HepG2 (cell line): ENCODE measurements around the gene HCAR1. TPM values are rescaled to one million over a fixed set of nuclear protein-coding genes. Genes with fewer than 3 reads are reported as not detected.

Source experiments
- ATAC-seq: fragments of 200-7000 bp; cut with Tn5 transposase; 3 replicates; pipeline ENCODE4 v1.9.1; 2020; ENCODE audit warnings: mild to moderate bottlenecking, moderate library complexity
- BruUV-seq: library from RNA; stranded (reverse); fragments of 400-500 nt; replicated peaks from 2 replicates; lab custom pipeline; 2021; lab: Mats Ljungman, UMichigan
- CTCF ChIA-PET: fragments of 300-600 bp; formaldehyde crosslinking; extraction: SDS; loops from one replicate; lab custom pipeline; 2021; ENCODE audit warnings: low total read pairs, inconsistent platforms, low intra/inter-chr PET ratio; lab: Yijun Ruan, JAX
- POLR2A ChIA-PET: fragments of 350-600 bp; sonication (Branson Sonifier 250); formaldehyde crosslinking; loops from one replicate; lab custom pipeline; 2020; ENCODE audit warnings: antibody characterized with exemption, inconsistent platforms; lab: Yijun Ruan, JAX
- DNase-seq: peaks from one replicate; pipeline ENCODE4 v3.0.0-alpha.2; 2015; ENCODE audit warnings: low spot score
- FAIRE-seq: peaks from 3 replicates; lab custom pipeline; 2011; peaks lifted over from hg19 to GRCh38; lab: Jason Lieb, UNC
- H2AFZ ChIP-seq: one replicate; pipeline ENCODE4 v1.6.1; 2011; ENCODE audit warnings: low read length, inconsistent platforms
- H3K27ac ChIP-seq: fragments of 300-600 bp; 3 replicates; pipeline ENCODE4 v1.8.0; 2011; ENCODE audit warnings: mixed run types, mild to moderate bottlenecking, mixed read lengths, low read length, inconsistent platforms; ENCODE audit not compliant: insufficient read depth; ENCODE audit errors: extremely low read length
- H3K27me3 ChIP-seq, 2 experiments: fragments of 200-600 bp in 1 of 2; 2 replicates in 1 of 2; 3 replicates in 1 of 2; pipeline versions ENCODE4 v1.6.0 to v1.8.0; 2011; ENCODE audit warnings: low read length in 2 of 2, mild to moderate bottlenecking in 2 of 2, moderate library complexity in 2 of 2, inconsistent platforms in 1 of 2; ENCODE audit not compliant: insufficient read depth in 2 of 2, control insufficient read depth in 1 of 2
- H3K36me3 ChIP-seq, 2 experiments: fragments of 200-600 bp in 1 of 2; replicated peaks in 1 of 2; 2 replicates in 1 of 2; 3 replicates in 1 of 2; pipeline versions ENCODE4 v1.5.1 to v1.8.0; 2011; ENCODE audit warnings: low read length in 2 of 2, inconsistent platforms in 1 of 2; ENCODE audit not compliant: insufficient read depth in 2 of 2, control insufficient read depth in 1 of 2
- H3K4me1 ChIP-seq: 2 replicates; pipeline ENCODE4 v1.5.1; 2012; ENCODE audit warnings: low read length, inconsistent platforms; ENCODE audit not compliant: insufficient read depth
- H3K4me2 ChIP-seq: 2 replicates; pipeline ENCODE4 v1.6.0; 2011; ENCODE audit warnings: low read depth, low read length, inconsistent platforms
- H3K4me3 ChIP-seq, 3 experiments: fragments of 200-600 bp in 1 of 3; sonication (generic), shearing (Covaris generic) in 1 of 3; replicated peaks in 1 of 3; 2 replicates each; pipeline ENCODE4 v1.5.1; 2011 to 2016; ENCODE audit warnings: low read length in 3 of 3, inconsistent platforms in 2 of 3, low read depth in 2 of 3, mild to moderate bottlenecking in 2 of 3, control low read depth in 1 of 3, mixed read lengths in 1 of 3; ENCODE audit not compliant: insufficient read depth in 1 of 3
- H3K79me2 ChIP-seq: one replicate; pipeline ENCODE4 v1.6.1; 2011; ENCODE audit warnings: low read length, inconsistent platforms; ENCODE audit not compliant: insufficient read depth
- H3K9ac ChIP-seq: 2 replicates; pipeline ENCODE4 v1.6.0; 2011; ENCODE audit warnings: mild to moderate bottlenecking, low read depth, low read length, inconsistent platforms; ENCODE audit not compliant: insufficient read depth
- H3K9me3 ChIP-seq: 2 replicates; pipeline ENCODE4 v1.5.1; 2012; ENCODE audit warnings: mild to moderate bottlenecking, low read length
- H4K20me1 ChIP-seq: 2 replicates; pipeline ENCODE4 v1.6.0; 2011; ENCODE audit warnings: inconsistent platforms, mild to moderate bottlenecking, low read length, moderate library complexity; ENCODE audit not compliant: insufficient read depth
- AHDC1 ChIP-seq: sonication (generic); formaldehyde crosslinking; IDR thresholded peaks from 2 replicates; pipeline ENCODE4 v1.5.1; 2020; ENCODE audit warnings: mild to moderate bottlenecking, missing genetic modification reagents, borderline replicate concordance
- ATF3 ChIP-seq: sonication (generic); formaldehyde crosslinking; IDR thresholded peaks from 2 replicates; pipeline ENCODE4 v1.4.0; 2020; ENCODE audit warnings: missing genetic modification reagents
- FOSL1 ChIP-seq: sonication (generic); formaldehyde crosslinking; IDR thresholded peaks from 2 replicates; pipeline ENCODE4 v1.9.0; 2021; ENCODE audit warnings: missing genetic modification reagents, borderline replicate concordance
- GABPA ChIP-seq, 2 experiments: IDR thresholded peaks; 2 replicates each; pipeline ENCODE4 v1.6.1; 2011 to 2016; ENCODE audit warnings: low read depth in 2 of 2, low read length in 1 of 2, missing biosample characterization in 1 of 2, missing genetic modification characterization in 1 of 2
- MYNN ChIP-seq: sonication (generic); formaldehyde crosslinking; IDR thresholded peaks from 2 replicates; pipeline ENCODE4 v1.4.0; 2020; ENCODE audit warnings: mild to moderate bottlenecking, low read depth, missing genetic modification reagents
- PAXIP1 ChIP-seq: sonication (generic); formaldehyde crosslinking; conservative IDR thresholded peaks from 2 replicates; pipeline ENCODE4 v1.4.0; 2020; ENCODE audit warnings: mild to moderate bottlenecking, missing genetic modification reagents, moderate library complexity
- RARA ChIP-seq: IDR thresholded peaks from 2 replicates; pipeline ENCODE4 v1.6.1; 2016; ENCODE audit warnings: missing genetic modification reagents, missing compliant biosample characterization
- TEAD3 ChIP-seq: optimal IDR thresholded peaks from 2 replicates; pipeline ENCODE3; 2016; ENCODE audit warnings: borderline replicate concordance
- ZBTB20 ChIP-seq: sonication (generic); formaldehyde crosslinking; IDR thresholded peaks from 2 replicates; pipeline ENCODE4 v1.8.1; 2023; ENCODE audit warnings: missing genetic modification reagents, low read depth, mild to moderate bottlenecking, borderline replicate concordance
- ZBTB44 ChIP-seq: sonication (generic); formaldehyde crosslinking; IDR thresholded peaks from 2 replicates; pipeline ENCODE4 v1.4.0; 2020; ENCODE audit warnings: missing genetic modification reagents
- ZNF3 ChIP-seq: IDR thresholded peaks from 2 replicates; pipeline ENCODE4 v1.7.0; 2017; ENCODE audit warnings: inconsistent platforms
- WGBS: methylation state at CpG from one replicate; pipeline ENCODE4 v1.1.6; 2017; ENCODE audit warnings: low lambda C conversion rate; 5-methylcytosine and 5-hydroxymethylcytosine counted together
- in situ Hi-C: cut with HindIII; loops from 2 replicates; pipeline ENCODE4 v1.10.0; 2017; ENCODE audit warnings: low pct_unique_long_range_greater_than_20kb; ENCODE audit not compliant: extremely low pct_ligation_motif_present
- intact Hi-C: fragments of 100-400 bp; cut with micrococcal nuclease; formaldehyde crosslinking; loops from one replicate; pipeline ENCODE4 v1.10.0; 2022; ENCODE audit not compliant: unreplicated experiment
- polyA plus RNA-seq, 8 experiments: library from polyadenylated mRNA; depleted of rRNA in 3 of 8; stranded (reverse) in 7 of 8; unstranded in 1 of 8; fragments of >200 nt; fragmentation: Illumina TruSeq in 4 of 8; extraction: Trizol in 4 of 8; gene quantifications; 2 replicates each; pipeline versions ENCODE4 v1.2.1 to v1.2.3, GENCODE V29; 2011 to 2016; ENCODE audit warnings: low read depth in 4 of 8, missing spikeins in 1 of 8, mixed read lengths in 1 of 8; ENCODE audit not compliant: insufficient read depth in 1 of 8
- total RNA-seq, 5 experiments: library from RNA; depleted of rRNA; stranded (reverse); fragments of >200 nt; fragmentation: Illumina TruSeq; extraction: Trizol; gene quantifications; 2 replicates each; pipeline ENCODE4 v1.2.3, GENCODE V29; 2016; ENCODE audit warnings: low read depth in 1 of 5

The HCAR1 gene
- total and polyA plus RNA-seq, 2 of the 13 experiments (the other 11 are each of a cell fraction or from before 2014, with no cell fraction given), result 0.53 to 4.4 TPM

GRCh38 chr12:122726080-122726558 lies 4.5 kb downstream of the HCAR1 start:
- FAIRE-seq, result peak; percentile 67
- Histone ChIP-seq H3K4me3 (no peak overlapping the region), H3K27ac (peak overlapping the region; percentile 55), H3K27me3 (no peaks in the 10 kb centered on the region), H3K36me3 (no peaks in the 10 kb centered on the region), H3K79me2 (no peaks in the 10 kb centered on the region), H3K9me3 (no peaks in the 10 kb centered on the region), H2AFZ (no peak overlapping the region), H4K20me1 (no peaks in the 10 kb centered on the region), H3K9ac (0 out of 2 replicates have a peak overlapping the region, but pooled peaks have one; percentile 42), H3K4me2 (peak overlapping the region; percentile 40), H3K4me1 (peaks cover 83% of the 10 kb centered on the region)
- CTCF ChIA-PET, result no interaction called here
- in situ Hi-C loops, result no loop called here
- intact Hi-C loops, result loop anchor here (10.0 kb wide), 1 partner anchor 51 kb away; no protein-coding TSS in a partner anchor
- DNase-seq, result peak; percentile 69
- BruUV-seq, result no TSS peak
- WGBS, result 53% methylated on average over 5 of the region's 5 CpGs
- no peak for ATAC-seq
- POLR2A ChIA-PET, result no interaction called here
- peak; percentile 67; the same call in 1 of the 2 replicates for TF ChIP-seq FOSL1 (CRISPR knock-in tag)
- TF ChIP-seq ZNF3, result peak; percentile 99
- peak; percentile 58 for TF ChIP-seq TEAD3 (CRISPR knock-in tag)
- TF ChIP-seq PAXIP1 (CRISPR knock-in tag), result peak; percentile 48
- TF ChIP-seq GABPA (IDR thresholded peaks at IDR 0.05; ENCODE audit: low read depth, low read length), result no peak
- TF ChIP-seq GABPA (CRISPR knock-in tag; IDR thresholded peaks at IDR 0.05; ENCODE audit: low read depth), result 0 out of 2 replicates have a peak, but pooled peaks have one; percentile 14
- TF ChIP-seq ZBTB20 (CRISPR knock-in tag), result 0 out of 2 replicates have a peak, but pooled peaks have one; percentile 23
- TF ChIP-seq MYNN, result no peak
- peak; percentile 31; the same call in 1 of the 2 replicates for TF ChIP-seq ATF3
- no peak for TF ChIP-seq ZBTB44 (CRISPR knock-in tag)
- 0 out of 2 replicates have a peak, but pooled peaks have one; percentile 31 for TF ChIP-seq RARA (CRISPR knock-in tag)
- peak; percentile 60; the same call in 1 of the 2 replicates for TF ChIP-seq AHDC1 (CRISPR knock-in tag)
